SIG-M5 (cell line): Measurements from ENCODE around the gene CDC42BPA.
A peak's percentile ranks its signal among the peaks of the same experiment; 100 is the strongest.
"Not testable (repeated sequence)": the region's sequence is repeated elsewhere in the genome, so short reads cannot be mapped to it uniquely, and the experiment has no call there.

Source experiments
- DNase-seq: peaks from one replicate; lab custom pipeline; 2025; lab: John Stamatoyannopoulos, UW

CDC42BPA gene, protein sequence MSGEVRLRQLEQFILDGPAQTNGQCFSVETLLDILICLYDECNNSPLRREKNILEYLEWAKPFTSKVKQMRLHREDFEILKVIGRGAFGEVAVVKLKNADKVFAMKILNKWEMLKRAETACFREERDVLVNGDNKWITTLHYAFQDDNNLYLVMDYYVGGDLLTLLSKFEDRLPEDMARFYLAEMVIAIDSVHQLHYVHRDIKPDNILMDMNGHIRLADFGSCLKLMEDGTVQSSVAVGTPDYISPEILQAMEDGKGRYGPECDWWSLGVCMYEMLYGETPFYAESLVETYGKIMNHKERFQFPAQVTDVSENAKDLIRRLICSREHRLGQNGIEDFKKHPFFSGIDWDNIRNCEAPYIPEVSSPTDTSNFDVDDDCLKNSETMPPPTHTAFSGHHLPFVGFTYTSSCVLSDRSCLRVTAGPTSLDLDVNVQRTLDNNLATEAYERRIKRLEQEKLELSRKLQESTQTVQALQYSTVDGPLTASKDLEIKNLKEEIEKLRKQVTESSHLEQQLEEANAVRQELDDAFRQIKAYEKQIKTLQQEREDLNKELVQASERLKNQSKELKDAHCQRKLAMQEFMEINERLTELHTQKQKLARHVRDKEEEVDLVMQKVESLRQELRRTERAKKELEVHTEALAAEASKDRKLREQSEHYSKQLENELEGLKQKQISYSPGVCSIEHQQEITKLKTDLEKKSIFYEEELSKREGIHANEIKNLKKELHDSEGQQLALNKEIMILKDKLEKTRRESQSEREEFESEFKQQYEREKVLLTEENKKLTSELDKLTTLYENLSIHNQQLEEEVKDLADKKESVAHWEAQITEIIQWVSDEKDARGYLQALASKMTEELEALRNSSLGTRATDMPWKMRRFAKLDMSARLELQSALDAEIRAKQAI (N-terminal part only)

DNA sequence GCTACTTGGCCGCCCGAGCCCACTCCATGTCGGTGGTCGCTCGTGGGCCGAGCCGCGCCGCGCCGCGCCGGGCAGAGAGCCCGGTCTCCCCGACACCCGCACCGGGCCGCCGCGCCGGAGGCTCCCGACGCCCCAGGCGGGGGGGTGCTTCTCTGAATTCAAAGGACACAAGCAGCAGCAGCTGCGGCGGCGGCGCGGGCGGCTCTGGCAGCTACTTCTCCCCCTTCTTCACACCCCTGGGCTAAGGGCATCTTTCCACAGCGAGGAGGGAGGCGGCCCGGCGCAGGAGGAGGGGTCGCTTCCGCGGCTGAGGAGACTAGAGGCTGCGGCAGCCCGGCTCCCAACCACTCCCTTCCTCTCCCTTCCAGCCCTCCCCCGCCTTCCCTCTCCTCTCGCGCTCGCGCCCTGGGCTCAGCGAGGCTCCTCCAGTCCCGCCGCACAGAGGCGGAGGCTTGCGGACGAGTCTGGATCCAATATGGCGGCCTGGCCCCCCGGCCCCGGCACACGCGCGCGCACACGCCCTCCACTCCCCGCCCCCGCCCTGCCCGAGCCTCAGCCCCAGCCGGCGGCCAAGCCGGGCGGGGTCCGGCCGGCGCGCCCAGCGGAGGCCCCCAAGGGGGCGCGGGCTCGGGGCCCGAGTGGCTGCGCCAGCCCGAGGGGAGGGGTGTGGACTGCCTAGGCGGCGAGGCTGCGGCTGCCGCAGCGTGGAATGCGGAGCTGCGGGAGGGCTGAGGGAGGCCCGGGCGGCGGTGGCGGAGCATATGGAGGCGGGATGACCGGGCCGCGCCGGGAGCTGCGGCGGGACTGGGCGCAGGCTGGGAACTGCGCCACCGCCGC is at the start of gene CDC42BPA:
Gene CDC42BPA, minus strand, starts transcription at position 477 of the 837 bp plus-strand sequence. CDS start 1,310 bp downstream, outside the sequence.
- DNase-seq: peak; percentile 38

GRCh38 chr1:227368009-227368408 is 49.7 kb upstream of the CDC42BPA start:
- DNase-seq: no peak

DNA sequence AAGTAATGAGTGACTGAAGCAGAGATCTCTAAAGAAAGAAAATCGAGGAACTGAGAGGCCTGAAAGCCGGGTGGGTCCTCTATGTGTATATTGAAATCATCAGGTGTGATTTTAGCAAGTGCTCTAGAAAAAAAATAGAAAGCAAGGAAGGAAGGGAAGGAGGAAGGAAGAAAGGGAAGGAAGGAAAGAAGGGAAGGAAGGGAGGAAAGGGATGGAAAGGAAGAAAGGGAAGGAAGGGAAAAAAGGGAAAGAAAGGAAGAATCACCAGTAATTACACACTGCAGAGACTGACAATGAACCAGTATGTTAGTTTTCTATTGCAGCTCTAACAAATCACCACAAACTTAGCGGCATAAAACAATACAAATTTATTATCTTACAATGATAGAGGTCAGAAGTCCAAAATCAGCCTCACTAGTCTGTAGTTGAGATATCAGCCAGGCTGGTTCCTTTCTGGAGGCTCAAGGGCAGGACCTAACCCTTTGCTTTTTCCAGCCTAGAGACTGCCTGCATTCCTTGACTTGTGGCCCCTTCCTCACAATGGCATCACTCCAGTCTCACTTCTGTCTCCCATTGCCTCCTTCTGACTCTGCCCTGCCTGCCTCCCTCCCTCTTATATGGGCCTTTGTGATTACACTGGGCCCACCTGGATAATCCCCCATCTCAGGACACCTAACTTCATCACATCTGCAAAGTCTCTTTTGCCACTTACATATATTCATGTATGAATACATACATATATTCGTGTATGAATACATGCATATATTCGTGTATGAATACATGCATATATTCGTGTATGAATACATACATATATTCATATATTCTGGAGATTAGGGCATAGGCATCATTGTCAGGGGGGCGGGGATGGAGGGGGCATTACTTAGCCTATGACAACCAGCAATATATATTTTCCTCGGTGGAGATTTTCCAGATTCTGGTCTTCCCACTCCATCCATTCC is 47.5 kb upstream of the CDC42BPA start:
- DNase-seq: no peak

GRCh38 chr1:227364657-227365056 is 46.4 kb upstream of the CDC42BPA start:
- DNase-seq: no peak

GRCh38 chr1:227363825-227364224 is 45.5 kb upstream of the CDC42BPA start:
- no peak for DNase-seq

- DNase-seq: no peak
Measured at GRCh38 chr1:227362039-227362438, 43.7 kb upstream of the CDC42BPA start.

- no peak for DNase-seq
Measured at GRCh38 chr1:227357927-227358302, 39.6 kb upstream of the CDC42BPA start.

- no peak for DNase-seq
Measured at GRCh38 chr1:227357171-227357926, 39.1 kb upstream of the CDC42BPA start.

DNA sequence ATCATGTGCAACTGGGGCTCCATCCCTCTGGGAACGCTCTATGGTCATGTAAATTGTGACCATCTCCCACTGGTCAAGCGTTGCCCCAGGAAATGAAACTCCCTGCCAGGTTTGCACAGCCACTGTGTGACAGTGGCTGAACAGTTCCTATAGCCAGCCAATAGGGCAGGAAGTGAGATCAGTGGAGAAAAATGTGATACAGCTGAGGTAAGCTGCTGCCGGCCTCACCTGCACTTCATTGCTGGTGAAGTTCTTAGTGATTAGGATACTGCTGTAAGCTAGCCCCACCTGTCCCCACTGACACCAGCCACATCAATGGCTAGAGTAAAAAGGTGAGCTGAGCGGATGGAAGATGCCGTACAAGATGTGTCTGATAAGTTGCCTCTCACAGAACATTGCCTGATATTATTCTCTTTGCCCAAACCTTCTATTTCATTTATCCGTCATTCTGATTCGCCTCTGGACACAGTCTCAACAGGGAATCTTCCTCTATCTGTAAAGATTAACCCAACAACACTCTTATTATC is 38.4 kb upstream of the CDC42BPA start:
- DNase-seq: no peak

DNA sequence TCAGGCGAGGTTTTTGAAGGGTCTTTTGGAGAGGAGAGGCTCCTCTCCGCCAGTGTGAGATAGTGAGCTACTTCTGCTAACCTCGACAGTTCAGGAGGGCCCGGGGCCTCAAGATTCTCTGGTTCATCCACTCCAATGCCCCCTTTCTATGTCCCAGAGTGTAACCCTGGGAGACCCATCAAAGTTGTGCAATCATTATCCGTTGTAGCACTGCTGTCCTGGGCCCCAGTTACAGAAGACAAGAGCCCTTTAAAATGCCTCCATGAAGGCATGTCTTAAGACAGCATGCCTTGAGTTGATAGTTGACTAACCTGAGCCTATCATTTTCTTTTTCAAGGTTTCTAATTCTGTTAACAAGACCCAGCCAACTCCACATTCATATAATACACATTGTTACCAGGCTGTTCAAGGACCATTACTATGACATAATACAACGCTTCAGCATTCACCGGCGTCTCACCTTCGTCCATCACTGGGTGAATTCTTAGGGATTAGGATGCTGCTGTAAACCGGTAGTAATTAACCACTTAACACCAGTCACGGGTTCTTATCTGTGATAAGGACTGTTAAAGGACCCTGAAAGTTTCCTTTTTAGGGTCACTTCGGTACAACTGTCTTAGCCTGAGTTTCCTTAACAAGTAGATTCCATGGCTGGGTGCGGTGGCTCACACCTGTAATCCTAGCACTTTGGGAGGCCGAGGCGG is 37.4 kb upstream of the CDC42BPA start:
- no peak for DNase-seq

- DNase-seq: no peak
Measured at GRCh38 chr1:227353186-227353585, 34.9 kb upstream of the CDC42BPA start.

DNA sequence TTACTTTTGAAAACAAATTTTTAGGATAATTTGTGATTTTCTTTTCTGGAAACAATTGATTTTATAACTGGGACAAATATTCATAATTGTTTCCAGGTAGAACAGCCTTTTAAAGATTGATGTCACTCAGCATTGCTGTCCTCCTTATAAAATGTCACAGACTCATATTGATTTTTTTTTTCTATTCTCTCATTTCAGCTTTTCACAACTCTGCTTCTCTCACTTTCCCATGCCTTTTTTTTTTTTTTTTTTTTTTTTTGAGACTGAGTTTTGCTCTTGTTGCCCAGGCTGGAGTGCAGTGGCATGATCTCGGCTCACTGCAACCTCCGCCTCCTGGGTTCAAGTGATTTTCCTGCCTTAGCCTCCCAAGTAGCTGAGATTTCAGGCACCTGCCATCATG is 33.9 kb upstream of the CDC42BPA start:
- DNase-seq: not testable (repeated sequence)

- no peak for DNase-seq
Measured at GRCh38 chr1:227351443-227351842, 33.2 kb upstream of the CDC42BPA start.

DNA sequence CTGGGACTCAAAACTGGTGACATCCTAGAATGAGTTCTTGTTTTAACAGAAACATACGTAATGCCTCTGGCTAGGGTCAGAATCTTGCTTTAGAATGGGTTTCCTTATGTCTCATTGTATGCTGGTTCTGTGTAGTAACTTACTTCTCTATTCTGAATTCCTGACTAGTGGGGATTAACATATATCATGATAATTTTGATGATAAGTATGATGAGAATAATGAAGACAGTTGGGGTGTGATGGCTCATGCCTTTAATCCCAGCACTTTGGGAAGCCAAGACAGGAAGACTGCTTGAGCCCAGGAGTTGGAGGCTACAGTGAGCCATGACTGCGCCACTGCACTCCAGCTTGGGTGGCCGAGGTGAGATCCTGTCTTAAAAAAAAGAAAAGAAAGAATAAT is 31.7 kb upstream of the CDC42BPA start:
- DNase-seq: no peak

GRCh38 chr1:227343727-227344551 is 25.6 kb upstream of the CDC42BPA start:
- no peak for DNase-seq

DNA sequence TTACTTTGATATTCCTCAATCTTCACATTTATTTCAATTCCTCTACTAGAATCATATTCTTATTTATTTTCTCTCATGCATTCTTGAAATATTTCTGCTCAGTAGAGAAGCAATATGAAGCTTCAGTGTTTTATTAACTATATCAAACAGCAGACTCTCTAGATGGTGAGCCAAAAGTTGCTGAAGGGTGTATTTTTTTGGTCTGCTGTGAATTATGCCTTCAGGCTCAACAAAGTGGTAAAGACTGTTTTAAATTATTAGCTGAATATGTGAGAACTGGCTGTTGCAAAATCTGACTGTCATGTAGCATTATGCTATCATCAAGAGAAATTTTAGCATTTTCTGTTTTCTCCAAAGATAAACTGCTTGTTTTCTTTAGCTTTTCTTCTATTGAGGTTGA is 24.9 kb upstream of the CDC42BPA start:
- DNase-seq: no peak

DNA sequence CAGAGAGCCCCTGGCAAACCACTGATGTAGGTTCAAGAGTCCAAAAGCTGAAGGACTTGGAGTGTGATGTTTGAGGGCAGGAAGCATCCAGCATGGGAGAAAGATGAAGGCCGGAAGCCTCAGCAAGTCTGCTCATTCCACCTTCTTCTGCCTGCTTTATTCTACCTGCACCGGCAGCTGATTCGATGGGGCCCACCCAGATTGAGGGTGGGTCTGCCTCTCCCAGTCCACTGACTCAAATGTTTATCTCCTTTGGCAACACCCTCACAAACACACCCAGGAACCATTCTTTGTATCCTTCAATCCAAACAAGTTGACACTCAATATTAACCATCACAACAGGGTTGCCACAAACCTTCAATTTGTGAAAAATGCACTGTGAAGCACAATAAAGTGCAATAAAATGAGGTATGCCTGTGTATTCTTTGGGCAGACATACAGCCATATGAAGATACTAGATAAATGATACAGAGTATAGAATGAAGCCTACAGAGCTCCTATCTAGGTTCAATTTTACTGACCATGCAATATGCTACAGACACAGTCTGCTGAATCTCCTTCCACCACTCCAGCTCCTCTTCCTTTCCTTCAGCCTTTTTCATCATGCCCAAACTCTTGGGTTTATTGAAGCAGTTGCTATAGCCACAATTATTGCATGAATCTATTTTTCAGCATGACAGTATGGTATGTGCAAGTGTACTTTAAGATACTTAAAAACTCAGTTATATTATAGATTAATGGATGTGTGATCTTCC is 24.0 kb upstream of the CDC42BPA start:
- no peak for DNase-seq

DNA sequence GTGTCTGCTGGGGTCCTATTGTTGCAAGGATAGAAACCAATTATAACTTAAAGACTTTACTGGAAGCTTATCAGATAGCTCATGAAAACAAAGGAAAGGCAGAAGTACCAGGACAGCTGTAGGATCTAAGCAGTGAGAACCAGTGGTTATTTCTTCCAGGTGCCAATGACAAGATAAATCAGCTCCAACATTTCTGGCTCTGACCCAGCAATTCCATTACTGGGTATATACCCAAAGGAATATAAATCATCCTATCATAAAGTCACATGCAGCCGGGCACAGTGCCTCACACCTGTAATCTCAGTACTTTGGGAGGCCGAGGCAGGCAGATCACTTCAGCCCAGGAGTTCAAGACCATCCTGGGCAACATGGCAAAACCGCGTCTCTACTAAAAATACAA is 17.8 kb upstream of the CDC42BPA start:
- not testable (repeated sequence) for DNase-seq
